LHCN-M2 (cell line): ENCODE data around the gene SYK. TPM values are rescaled to one million over a fixed set of nuclear protein-coding genes. Genes with fewer than 3 reads are reported as not detected.
"Not testable (repeated sequence)": the region's sequence is repeated elsewhere in the genome, so short reads cannot be mapped to it uniquely, and the experiment has no call there.

Experiments
- DNase-seq: peaks from one replicate; pipeline ENCODE4 v3.0.0-alpha.2; 2012; ENCODE audit warnings: low read depth
- polyA plus RNA-seq: library from polyadenylated mRNA; unstranded; fragments of >200 nt; gene quantifications from one replicate; pipeline ENCODE4 v1.2.1, GENCODE V29; 2012; ENCODE audit warnings: missing spikeins
- total RNA-seq: library from RNA; depleted of rRNA; stranded (reverse); fragments of >200 nt; gene quantifications from 2 replicates; pipeline ENCODE4 v1.2.3, GENCODE V29; 2014; rRNA removed

SYK gene
- not detected in 2 replicates for total RNA-seq
- polyA plus RNA-seq, result not detected

GRCh38 chr9:90801241-90801972, at the start of gene SYK:
SYK (plus strand) TSS chr9:90801819; CDS start chr9:90843899, 42,080 bp downstream.
- DNase-seq, result no peak

- peak; percentile 6 for DNase-seq
Measured at GRCh38 chr9:90755514-90756371, 45.9 kb upstream of the SYK start.

- DNase-seq, result not testable (repeated sequence)
Measured at GRCh38 chr9:90760577-90760976, 41.0 kb upstream of the SYK start.

- DNase-seq, result no peak
Measured at GRCh38 chr9:90766731-90767130, 34.9 kb upstream of the SYK start.

- DNase-seq, result peak; percentile 10
Measured at GRCh38 chr9:90767523-90768100, 34.0 kb upstream of the SYK start.

- DNase-seq, result no peak
Measured at GRCh38 chr9:90770182-90770738, 31.4 kb upstream of the SYK start.

- DNase-seq, result no peak
Measured at GRCh38 chr9:90770927-90771326, 30.7 kb upstream of the SYK start.

- DNase-seq, result no peak
Measured at GRCh38 chr9:90772386-90772785, 29.2 kb upstream of the SYK start.

GRCh38 chr9:90773617-90774016, 28.0 kb upstream of the SYK start:
- no peak for DNase-seq

DNA sequence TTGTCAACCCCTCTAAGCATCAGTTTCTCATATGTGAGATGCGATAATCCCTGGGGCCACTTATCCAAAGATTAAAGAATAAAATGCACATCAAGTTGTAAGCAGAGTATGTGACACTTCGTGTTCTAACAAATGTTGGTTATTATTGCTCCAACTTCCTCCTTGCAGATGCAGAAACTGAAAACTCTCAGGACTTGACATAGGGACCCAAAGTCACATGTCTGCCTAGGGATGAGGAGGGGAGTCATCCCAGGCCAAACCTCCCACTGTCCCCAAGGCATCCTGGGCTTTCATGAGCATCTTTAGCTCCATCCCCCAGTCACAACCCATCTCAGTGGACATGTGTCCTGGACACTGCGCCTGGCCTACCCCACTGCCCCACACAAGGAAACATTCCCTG, 27.5 kb upstream of the SYK start:
- no peak for DNase-seq

DNA sequence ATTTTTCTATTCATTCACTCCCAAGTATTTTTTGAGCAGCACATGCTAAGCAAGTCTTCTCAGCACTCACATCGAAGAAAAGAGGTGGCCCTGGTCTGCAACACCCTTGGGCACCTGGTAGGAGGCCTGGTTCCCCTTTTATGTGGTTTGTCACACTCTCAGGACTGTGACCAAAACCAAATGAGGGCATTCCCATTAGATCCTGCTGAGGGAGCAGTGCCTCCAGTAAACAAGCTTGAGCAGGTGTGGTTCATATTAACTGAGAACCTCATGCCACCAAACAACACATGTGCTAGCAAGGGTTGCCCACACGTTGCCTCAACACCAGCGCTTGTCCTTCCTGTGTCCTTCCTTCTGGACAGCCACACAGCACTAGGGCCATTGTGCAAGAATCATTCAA, 26.9 kb upstream of the SYK start:
- DNase-seq, result no peak

GRCh38 chr9:90775657-90776056, 26.0 kb upstream of the SYK start:
- no peak for DNase-seq

DNA sequence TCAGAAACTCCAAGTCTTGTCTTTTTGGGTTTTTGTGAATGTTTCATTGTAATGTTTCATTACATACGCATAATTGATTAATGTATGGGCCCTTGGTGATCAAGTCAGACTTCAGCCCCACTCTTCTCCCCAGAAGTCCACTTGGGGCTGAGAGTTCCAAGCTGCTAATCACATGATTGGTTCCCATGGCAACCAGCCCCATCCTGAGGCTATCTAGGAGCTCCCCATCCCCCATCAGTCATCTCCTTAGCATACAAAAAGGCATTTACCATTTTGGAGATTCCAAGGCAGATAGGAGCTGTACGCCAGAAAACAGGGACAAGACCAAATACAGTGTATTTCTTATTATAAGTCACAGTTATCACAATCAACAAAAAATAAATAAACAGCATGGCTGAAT, 22.9 kb upstream of the SYK start:
- no peak for DNase-seq

DNA sequence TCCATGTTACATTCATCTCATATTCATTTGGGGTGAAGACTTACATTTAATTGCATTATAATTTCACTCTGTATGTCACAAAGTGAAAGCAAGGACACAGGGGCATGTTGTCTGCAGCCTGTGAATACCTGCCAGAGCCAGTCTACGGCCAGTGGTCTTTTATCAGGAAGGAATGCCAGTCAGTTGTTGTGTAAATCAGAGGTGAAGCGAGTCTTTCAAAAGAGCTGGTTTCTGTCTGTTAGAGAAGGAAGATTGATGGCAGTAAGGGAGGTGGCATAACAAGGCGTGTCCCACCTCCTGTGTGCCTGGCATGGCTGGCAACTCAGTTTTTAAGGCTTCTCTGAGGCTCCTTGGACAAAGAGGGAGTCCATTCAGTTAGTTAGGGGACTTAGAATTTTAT, 18.1 kb upstream of the SYK start:
- DNase-seq, result no peak

DNA sequence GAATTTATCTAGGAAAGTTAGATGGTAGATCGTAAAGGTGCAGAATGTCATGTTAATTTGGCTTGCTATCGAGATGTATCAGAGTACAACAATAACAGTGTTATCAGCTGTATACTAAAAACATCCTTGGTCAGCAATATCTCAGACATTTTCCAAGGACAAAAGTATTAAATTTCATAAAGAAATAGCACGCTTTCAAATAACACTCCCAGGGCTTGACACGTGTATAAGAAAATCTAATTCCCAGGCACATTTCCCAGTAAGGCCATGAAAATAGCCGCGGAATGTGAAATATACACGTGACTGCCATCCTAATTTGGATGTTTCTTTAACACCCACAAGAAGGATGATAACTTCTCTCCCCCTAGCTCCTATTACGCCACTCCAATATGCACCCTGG, 17.7 kb upstream of the SYK start:
- DNase-seq, result no peak

- DNase-seq, result no peak
Measured at GRCh38 chr9:90787771-90788460, 13.7 kb upstream of the SYK start.

GRCh38 chr9:90788527-90788926, 13.1 kb upstream of the SYK start:
- not testable (repeated sequence) for DNase-seq

- DNase-seq, result no peak
Measured at GRCh38 chr9:90789408-90789807, 12.2 kb upstream of the SYK start.

GRCh38 chr9:90789862-90790261, 11.8 kb upstream of the SYK start:
- no peak for DNase-seq

GRCh38 chr9:90793024-90793423, 8.6 kb upstream of the SYK start:
- not testable (repeated sequence) for DNase-seq

DNA sequence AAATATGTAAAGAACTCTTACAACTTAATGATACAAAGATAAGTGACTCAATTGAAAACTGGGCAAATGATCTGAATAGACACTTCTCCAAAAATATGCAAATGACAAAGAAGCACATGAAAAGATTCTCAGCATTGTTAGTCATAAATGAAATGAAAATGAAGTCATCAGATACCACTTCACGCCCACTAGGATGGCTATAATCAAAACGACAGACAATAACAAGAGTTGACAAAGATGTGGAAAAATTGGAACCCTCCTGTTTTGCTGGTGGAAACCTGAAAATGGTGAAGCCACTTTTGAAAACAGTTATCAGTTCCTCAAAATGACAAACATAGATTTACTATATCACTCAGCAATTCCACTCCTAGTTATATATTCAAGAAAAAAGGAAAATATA, 7.9 kb upstream of the SYK start:
- no peak for DNase-seq

GRCh38 chr9:90795084-90795483, 6.5 kb upstream of the SYK start:
- no peak for DNase-seq
